MG63 (cell line): ENCODE measurements around the gene VIPR2. TPM values are rescaled to one million over a fixed set of nuclear protein-coding genes. Genes with fewer than 3 reads are reported as not detected.
"Not testable (repeated sequence)": the region's sequence is repeated elsewhere in the genome, so short reads cannot be mapped to it uniquely, and the experiment has no call there.

Experiments used
- DNase-seq: peaks from one replicate; pipeline ENCODE4 v3.0.0-alpha.2; 2020
- H3K27me3 ChIP-seq: fragments of 250-450 bp; sonication (Bioruptor Pico); 2 replicates; pipeline ENCODE4 v1.5.1; 2020; ENCODE audit warnings: mild to moderate bottlenecking, moderate library complexity
- H3K36me3 ChIP-seq: fragments of 250-450 bp; sonication (Bioruptor Pico); 2 replicates; pipeline ENCODE4 v1.5.1; 2020; ENCODE audit warnings: mild to moderate bottlenecking, moderate library complexity
- H3K4me3 ChIP-seq: fragments of 250-450 bp; sonication (Bioruptor Pico); 2 replicates; pipeline ENCODE4 v1.5.1; 2020; ENCODE audit warnings: mild to moderate bottlenecking, moderate library complexity
- H3K9me3 ChIP-seq: fragments of 250-450 bp; sonication (Bioruptor Pico); 2 replicates; pipeline ENCODE4 v1.5.1; 2020; ENCODE audit warnings: mild to moderate bottlenecking, moderate library complexity
- total RNA-seq: library from RNA; depleted of rRNA; stranded (reverse); fragments of >200 nt; shearing (Covaris generic); gene quantifications from 2 replicates; pipeline ENCODE4 v1.2.3, GENCODE V29; 2014; ENCODE audit warnings: low replicate concordance

VIPR2 gene
- total RNA-seq, 1 experiment from 2014 or later, result not detected

DNA sequence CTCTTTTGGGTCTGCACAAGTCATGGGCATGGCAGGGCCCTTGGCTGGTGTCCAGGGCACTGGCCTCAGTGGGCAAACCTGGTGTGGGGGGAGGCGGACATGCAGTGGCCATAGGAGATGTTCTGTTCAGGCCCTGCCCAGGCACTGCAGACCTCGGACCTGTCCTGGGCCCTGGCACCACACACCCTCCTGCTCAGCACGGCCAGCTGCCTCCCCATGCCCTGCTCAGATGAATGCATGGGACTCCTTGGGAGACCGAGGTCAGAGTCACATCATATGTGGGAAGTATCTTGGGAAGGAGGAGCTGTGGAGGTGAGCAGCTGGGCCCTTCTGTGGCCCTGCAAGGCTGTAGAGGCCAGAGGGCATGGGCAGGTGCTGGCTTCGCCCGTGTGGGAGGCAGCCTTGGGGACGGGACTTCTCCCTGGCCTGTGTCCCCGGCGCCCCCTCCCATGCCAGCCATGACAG is 130.8 kb downstream of the VIPR2 start:
- no peak for DNase-seq
- H3K36me3 ChIP-seq, result no peaks in the 10 kb centered on the region
- H3K4me3 ChIP-seq, result no peak overlapping the region
- no peaks in the 10 kb centered on the region for H3K9me3 ChIP-seq
- no peaks in the 10 kb centered on the region for H3K27me3 ChIP-seq

DNA sequence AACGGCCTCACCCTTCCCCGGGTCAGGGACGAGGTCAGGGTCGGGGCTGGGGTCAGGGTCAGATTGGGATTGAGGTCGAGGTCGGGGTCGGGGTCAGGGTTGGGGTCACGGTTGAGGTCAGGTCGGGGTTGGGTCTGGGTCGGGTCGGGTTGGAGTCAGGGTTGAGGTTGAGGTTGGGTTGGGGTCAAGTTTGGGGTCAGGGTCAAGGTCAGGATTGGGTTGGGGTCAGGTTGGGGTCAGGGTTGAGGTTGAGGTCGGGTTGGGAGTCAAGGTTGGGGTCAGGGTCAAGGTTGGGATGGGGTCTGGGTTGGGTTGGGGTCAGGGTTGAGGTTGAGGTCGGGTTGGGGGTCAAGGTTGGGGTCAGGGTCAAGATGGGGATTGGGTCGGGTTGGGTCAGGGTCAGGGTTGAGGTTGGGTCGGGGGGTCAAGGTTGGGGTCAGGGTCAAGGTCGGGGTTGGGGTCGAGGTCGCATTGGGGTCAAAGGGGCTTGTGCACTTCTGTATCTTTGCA is 131.4 kb downstream of the VIPR2 start:
- Histone ChIP-seq H3K4me3 (no peak overlapping the region), H3K9me3 (no peaks in the 10 kb centered on the region), H3K27me3 (no peaks in the 10 kb centered on the region), H3K36me3 (no peaks in the 10 kb centered on the region)
- no peak for DNase-seq

DNA sequence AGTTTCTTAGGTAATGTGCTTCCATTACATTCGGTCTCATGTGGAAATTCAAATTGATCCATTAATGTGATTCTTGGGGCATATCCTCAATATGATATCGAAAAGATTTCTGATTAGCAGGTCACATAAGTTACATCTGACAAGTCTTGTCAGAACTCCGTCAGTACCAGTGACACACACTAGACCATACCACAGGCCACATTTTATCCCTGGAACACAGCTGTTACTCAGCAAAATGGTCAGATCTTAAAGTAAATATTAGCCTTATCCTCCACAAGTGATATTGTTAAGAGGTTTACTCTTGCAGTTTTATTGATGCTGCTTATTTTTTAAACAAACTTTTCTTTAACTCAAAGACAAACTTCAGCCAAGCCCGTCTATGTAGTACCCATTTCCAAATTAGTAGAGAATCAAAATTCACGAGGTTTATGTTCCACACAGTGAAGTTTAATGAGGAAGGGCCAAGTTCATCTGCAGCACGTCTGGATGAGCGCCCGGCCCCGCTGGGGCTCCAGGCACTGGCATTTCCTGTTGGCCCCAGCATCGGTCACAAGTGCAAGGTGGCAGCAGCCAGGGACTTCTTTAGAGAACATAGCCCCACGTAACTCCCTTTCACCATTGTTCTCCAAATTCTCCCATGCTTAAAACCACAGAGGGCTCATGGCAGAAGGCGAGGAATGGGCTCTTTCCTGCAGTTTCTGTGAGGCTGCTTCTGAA is 132.2 kb downstream of the VIPR2 start:
- Histone ChIP-seq H3K9me3 (no peaks in the 10 kb centered on the region), H3K4me3 (no peak overlapping the region), H3K36me3 (no peaks in the 10 kb centered on the region), H3K27me3 (no peaks in the 10 kb centered on the region)
- peak; percentile 70 for DNase-seq

- Histone ChIP-seq H3K36me3 (no peaks in the 10 kb centered on the region), H3K27me3 (no peaks in the 10 kb centered on the region), H3K9me3 (no peaks in the 10 kb centered on the region), H3K4me3 (no peak overlapping the region)
- no peak for DNase-seq
Observed at GRCh38 chr7:159011722-159012022, 133.0 kb downstream of the VIPR2 start.

GRCh38 chr7:159010937-159011721 is 133.5 kb downstream of the VIPR2 start:
- Histone ChIP-seq H3K36me3 (no peaks in the 10 kb centered on the region), H3K4me3 (no peak overlapping the region), H3K9me3 (no peaks in the 10 kb centered on the region), H3K27me3 (no peaks in the 10 kb centered on the region)
- DNase-seq, result no peak

DNA sequence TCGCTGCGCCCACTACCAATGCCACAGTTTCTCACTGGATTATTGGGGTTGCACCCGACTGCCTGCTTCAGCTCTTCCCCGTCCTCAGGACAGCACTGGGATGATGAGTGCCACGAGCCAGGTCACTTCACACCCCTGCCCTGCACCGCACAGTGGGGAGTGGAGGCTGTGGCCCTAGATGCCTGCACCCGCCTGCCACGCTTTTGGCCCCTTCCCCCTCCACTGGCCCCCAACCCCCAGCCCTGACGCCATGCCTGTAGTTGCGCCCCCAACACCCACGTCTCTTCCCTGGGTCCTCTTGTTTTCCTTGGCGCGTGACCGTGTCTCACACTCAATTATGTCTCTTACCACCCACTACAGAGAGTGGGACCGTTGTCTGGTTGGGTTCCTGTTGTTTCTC is 134.3 kb downstream of the VIPR2 start:
- no peaks in the 10 kb centered on the region for H3K36me3 ChIP-seq
- H3K9me3 ChIP-seq, result no peaks in the 10 kb centered on the region
- DNase-seq, result no peak
- no peak overlapping the region for H3K4me3 ChIP-seq
- no peaks in the 10 kb centered on the region for H3K27me3 ChIP-seq

- no peak overlapping the region for H3K4me3 ChIP-seq
- H3K36me3 ChIP-seq, result no peaks in the 10 kb centered on the region
- H3K27me3 ChIP-seq, result no peaks in the 10 kb centered on the region
- no peak for DNase-seq
- H3K9me3 ChIP-seq, result no peaks in the 10 kb centered on the region
Observed at GRCh38 chr7:159009951-159010350, 134.7 kb downstream of the VIPR2 start.

- H3K4me3 ChIP-seq, result no peak overlapping the region
- no peaks in the 10 kb centered on the region for H3K27me3 ChIP-seq
- DNase-seq, result no peak
- H3K9me3 ChIP-seq, result no peaks in the 10 kb centered on the region
- no peaks in the 10 kb centered on the region for H3K36me3 ChIP-seq
Observed at GRCh38 chr7:159008417-159008816, 136.2 kb downstream of the VIPR2 start.

DNA sequence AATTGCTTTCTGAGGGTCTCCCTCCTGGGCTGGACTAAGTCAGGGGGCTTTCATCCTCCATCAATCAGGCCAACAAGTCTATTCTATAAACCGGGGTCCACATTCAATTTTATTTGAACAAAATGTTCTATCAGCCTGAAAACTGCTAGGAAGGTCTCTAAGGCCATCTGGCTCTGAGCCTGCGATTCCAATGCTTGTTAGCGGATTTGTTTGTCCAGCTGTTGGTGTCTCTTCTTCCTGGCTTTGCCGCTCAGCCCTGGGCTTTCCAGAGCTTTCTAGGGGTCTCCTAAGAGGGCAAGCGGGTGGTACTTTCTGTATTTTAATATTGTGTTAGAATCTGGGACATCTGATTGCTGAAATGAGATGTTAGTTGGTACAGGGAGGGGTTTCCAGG is 136.7 kb downstream of the VIPR2 start:
- no peaks in the 10 kb centered on the region for H3K27me3 ChIP-seq
- no peaks in the 10 kb centered on the region for H3K9me3 ChIP-seq
- H3K36me3 ChIP-seq, result no peaks in the 10 kb centered on the region
- H3K4me3 ChIP-seq, result no peak overlapping the region
- no peak for DNase-seq

DNA sequence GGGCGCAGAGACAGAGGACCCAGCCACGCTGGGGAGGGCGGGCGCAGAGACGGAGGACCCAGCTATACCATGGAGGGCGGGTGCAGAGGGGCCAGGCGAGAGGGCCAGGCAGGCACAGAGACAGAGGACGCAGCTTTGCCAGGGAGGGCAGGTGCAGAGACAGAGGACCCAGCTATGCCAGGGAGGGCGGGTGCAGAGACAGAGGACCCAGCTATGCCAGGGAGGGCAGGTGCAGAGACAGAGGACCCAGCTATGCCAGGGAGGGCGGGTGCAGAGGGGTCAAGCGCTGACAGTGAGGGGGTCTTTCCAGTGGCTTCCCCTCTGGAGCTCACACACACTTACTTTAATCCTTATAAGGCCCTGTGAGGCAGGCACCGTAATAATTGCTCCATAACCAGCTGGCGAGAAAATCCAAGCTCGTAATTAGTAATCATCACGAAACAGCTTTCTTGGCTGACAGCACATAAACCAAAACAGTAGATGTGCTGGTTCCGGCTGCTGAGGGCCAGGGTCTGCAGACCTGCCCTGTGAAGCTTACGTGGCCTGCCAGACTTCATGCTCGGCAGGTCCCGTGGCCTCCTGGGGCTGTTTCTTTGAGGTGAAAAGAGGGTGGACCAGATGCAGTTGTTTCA is 137.2 kb downstream of the VIPR2 start:
- no peak overlapping the region for H3K4me3 ChIP-seq
- no peaks in the 10 kb centered on the region for H3K9me3 ChIP-seq
- H3K27me3 ChIP-seq, result no peaks in the 10 kb centered on the region
- no peak for DNase-seq
- no peaks in the 10 kb centered on the region for H3K36me3 ChIP-seq

GRCh38 chr7:159006610-159007130 is 138.0 kb downstream of the VIPR2 start:
- Histone ChIP-seq H3K36me3 (no peaks in the 10 kb centered on the region), H3K9me3 (no peaks in the 10 kb centered on the region), H3K4me3 (no peak overlapping the region), H3K27me3 (no peaks in the 10 kb centered on the region)
- no peak for DNase-seq

DNA sequence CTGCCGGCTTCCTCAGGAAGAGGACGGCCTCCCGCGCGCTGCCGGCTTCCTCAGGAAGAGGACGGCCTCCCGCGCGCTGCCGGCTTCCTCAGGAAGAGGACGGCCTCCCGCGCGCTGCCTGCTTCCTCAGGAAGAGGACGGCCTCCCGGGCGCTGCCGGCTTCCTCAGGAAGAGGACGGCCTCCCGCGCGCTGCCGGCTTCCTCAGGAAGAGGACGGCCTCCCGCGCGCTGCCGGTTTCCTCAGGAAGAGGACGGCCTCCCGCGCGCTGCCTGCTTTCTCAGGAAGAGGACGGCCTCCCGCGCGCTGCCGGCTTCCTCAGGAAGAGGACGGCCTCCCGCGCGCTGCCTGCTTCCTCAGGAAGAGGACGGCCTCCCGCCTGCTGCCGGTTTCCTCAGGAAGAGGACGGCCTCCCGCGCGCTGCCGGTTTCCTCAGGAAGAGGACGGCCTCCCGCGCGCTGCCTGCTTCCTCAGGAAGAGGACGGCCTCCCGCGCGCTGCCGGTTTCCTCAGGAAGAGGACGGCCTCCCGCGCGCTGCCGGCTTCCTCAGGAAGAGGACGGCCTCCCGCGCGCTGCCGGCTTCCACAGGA is 138.6 kb downstream of the VIPR2 start:
- not testable (repeated sequence) for H3K4me3 ChIP-seq, DNase-seq, H3K36me3 ChIP-seq, H3K9me3 ChIP-seq, H3K27me3 ChIP-seq

GRCh38 chr7:159005618-159006017 is 139.0 kb downstream of the VIPR2 start:
- Histone ChIP-seq H3K4me3 (no peak overlapping the region), H3K27me3 (no peaks in the 10 kb centered on the region), H3K36me3 (no peaks in the 10 kb centered on the region), H3K9me3 (no peaks in the 10 kb centered on the region)
- no peak for DNase-seq

DNA sequence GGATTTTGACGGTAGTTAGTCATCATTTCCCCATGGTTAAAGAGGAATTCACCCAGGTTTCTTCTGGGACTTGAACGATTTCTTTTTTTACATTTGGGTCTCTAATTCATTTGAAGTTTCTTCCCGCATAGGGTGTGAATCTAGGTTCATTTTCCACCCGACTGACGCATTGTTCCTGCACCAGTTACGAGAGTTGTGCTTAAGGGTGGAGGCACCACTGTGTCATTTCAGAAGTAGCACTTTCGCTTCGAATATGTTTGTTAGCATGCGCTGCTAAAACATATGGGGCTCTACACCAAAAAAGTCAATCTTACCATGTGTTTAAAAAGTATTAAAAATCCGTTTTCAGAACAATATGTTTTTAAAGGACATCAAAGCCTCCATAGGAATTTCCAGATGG is 140.3 kb downstream of the VIPR2 start:
- no peak for DNase-seq
- Histone ChIP-seq H3K4me3 (no peak overlapping the region), H3K9me3 (no peaks in the 10 kb centered on the region), H3K27me3 (no peaks in the 10 kb centered on the region), H3K36me3 (no peaks in the 10 kb centered on the region)

GRCh38 chr7:159001811-159002210 is 142.9 kb downstream of the VIPR2 start:
- H3K36me3 ChIP-seq, result no peaks in the 10 kb centered on the region
- H3K4me3 ChIP-seq, result no peak overlapping the region
- DNase-seq, result no peak
- H3K9me3 ChIP-seq, result no peaks in the 10 kb centered on the region
- H3K27me3 ChIP-seq, result 0 out of 2 replicates have a peak, but pooled peaks cover 2% of the 10 kb centered on the region

DNA sequence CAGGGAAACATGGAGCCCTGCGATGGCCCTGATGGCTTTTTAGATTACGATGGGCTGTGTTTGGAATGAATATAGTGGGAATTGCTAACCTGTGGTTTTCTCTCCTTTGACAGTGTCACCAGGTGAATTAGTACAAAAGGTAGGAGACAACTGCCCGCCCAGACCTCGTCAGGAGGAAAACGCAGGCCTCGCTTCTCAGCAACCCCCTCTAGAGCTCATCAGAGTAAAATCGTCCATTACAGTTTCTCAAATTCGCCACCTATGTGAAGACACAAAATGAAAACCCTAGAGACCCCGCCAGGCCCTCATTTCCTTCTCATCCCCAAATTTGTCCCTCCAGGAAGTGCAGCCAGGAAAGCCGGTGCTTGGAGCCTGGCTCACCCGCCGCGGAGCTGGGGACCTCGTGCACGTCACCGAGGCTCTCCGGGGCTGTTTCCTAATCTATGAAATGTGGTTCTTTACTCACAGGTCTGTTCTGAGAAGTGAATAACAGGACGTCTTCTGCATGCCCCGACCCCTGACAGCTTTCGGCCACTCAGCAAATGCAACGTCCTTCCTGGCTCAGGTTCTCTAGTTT is 143.7 kb downstream of the VIPR2 start:
- H3K9me3 ChIP-seq, result no peaks in the 10 kb centered on the region
- 0 out of 2 replicates have a peak, but pooled peaks cover 2% of the 10 kb centered on the region for H3K27me3 ChIP-seq
- H3K36me3 ChIP-seq, result no peaks in the 10 kb centered on the region

More for the DNA sequence above, 143.7 kb downstream of the VIPR2 start:
- no peak overlapping the region for H3K4me3 ChIP-seq
- no peak for DNase-seq
